LHCN-M2 (cell line): ENCODE results near the gene TLE3. TPM values are rescaled to one million over a fixed set of nuclear protein-coding genes. Genes with fewer than 3 reads are reported as not detected.
"Not testable (repeated sequence)": the region's sequence is repeated elsewhere in the genome, so short reads cannot be mapped to it uniquely, and the experiment has no call there.

Experiments used
- DNase-seq: peaks from one replicate; pipeline ENCODE4 v3.0.0-alpha.2; 2012; ENCODE audit warnings: low read depth
- total RNA-seq: library from RNA; depleted of rRNA; stranded (reverse); fragments of >200 nt; gene quantifications from 2 replicates; pipeline ENCODE4 v1.2.3, GENCODE V29; 2014

TLE3 gene
- total RNA-seq, 1 experiment from 2014 or later, result 22.3 TPM

DNA sequence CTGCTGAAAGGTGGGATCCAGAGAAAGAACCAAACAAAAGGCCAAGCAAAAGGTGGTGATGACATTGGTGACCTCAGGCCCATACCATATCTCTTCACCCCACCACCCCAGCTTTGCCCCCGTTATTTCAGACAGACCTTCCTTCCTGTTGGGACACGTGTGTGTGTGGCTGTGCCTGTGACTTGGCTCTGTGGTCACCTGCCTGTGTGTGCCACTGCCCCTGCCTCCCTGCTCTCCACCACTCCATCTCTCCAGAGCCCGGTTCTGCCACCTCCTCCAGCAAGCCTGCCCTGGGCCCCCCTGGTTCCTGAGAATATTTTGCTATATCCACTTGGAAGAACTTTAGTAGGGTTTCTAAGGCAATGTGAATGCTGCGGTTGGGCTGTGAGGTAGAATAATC lies 28.6 kb upstream of the TLE3 start:
- DNase-seq, result no peak

DNA sequence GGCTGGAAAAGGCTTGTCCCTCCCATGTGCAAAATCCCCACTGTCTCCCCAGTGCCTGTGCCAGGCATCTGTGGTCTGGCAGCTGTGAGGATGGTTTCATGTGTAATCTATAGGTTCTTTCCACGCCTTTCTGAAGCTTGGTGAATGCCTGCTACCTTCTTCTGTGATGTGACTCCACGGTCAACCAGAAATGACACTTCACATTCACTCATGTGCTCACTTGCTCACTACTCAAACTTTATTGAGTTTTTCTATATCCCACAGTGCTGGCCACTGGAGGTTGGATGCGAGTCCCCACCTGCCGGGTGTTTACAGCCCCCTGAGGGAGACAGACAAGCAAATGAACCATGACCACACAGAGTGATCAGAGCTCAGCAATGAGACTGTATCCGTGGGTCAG lies 27.9 kb upstream of the TLE3 start:
- DNase-seq, result no peak

DNA sequence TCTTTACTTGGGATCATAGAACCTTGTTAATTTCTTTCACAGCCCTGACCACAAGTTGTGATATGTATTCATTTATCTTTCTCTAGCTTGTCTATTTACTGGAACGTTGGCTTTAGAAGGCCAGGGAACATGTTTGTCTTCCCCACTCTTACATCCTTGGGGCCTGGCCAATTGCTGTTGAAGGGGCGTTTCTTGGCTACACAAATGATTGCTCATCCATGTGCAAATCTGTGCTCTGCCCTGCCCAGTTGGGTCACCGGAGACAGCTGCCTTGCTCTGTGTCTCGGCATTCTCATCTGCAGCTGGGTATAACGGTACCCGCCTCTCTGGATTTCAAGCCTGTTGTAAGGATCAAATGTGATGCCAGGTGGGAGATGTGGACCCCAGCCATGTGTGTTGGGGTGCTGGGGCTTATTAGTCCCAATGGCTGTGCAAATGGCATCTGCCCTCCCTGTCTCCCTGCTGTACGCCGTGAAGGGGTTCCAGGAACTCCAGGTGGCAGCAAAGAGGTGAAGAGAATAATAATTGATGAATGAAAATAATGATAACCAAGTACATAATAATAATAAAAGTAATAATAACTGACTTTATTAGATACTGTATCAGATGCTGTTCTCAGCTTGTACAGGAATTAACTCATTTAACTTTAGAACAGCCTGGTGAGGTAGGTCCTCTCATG lies 24.0 kb upstream of the TLE3 start:
- DNase-seq, result peak; percentile 90

DNA sequence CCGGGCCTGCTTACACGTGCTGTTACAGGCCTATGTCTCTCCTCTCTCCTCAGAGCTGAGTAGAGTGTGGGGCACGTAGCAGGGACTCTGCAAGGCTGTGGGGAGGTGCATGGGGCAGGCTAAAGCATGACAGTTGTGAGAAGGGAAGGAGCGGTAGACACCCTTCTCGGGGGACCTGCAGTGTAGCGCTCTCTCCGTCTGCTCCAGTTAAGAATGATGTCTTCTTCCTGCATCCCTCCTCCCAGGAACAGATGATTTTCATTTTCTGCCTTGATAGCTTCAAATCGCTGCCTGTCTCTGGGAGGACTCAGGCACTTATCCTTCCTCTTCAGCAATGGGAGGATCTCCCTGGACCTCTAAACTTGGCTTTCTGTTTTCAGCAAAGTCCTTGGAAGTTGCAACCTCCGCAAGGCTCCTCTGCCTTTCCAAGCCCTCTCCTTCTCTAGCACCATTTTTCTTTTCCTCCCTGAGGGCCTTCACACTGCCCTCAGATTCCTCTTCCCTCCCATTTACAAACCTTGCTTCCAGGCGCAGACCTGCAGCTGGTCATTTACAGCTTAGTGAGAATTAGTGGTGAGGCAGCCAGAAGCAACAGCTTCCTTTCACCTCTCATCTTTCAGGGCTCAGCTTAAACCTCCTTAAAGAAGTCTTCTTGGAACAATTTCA lies 23.4 kb upstream of the TLE3 start:
- no peak for DNase-seq

DNA sequence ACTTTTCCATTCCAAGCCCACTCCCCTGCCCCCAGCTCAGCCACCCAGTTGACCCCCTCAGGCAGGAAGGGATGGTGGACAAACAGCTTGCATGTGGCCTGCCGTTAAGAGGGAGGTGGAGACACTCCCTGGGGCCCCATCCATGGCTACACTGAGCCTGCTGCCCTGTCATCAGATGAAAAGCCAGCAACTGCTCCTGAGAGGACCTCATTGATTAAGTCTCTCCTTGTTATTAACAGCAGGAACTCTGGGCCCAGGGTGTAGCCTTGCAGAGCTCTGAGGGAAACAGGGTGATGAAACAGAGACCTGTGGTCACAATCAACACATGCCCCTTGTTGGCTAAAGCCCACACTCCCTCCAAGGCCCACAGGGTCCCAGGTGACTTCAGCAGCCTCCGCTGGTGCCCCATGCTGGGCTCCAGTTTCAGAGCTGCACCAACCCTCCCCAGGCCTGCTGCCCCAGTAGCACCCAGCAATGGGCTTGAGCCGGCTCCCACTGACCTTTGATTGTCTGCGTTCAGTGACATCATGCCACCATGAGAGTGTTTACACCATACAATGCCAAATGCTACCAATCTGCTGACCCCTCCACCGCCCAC lies 22.3 kb upstream of the TLE3 start:
- DNase-seq, result no peak

DNA sequence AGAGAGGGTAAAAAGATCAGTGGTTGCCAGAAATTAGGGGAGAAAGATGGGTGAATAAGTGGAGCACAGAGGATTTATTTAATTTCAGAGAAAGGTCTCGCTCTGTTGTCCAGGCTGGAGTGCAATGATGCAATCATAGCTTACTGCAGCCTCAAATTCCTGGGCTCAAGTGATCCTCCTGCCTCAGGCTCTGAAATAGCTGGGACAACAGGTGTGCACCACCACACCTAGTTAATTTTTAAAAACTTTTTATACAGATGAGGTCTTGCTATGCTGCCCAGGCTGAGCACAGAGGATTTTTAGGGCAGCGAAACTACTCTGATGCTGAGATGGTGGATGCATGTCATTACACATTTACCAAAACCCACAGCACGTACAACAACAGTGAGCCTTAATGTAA lies 20.9 kb upstream of the TLE3 start:
- DNase-seq, result no peak

DNA sequence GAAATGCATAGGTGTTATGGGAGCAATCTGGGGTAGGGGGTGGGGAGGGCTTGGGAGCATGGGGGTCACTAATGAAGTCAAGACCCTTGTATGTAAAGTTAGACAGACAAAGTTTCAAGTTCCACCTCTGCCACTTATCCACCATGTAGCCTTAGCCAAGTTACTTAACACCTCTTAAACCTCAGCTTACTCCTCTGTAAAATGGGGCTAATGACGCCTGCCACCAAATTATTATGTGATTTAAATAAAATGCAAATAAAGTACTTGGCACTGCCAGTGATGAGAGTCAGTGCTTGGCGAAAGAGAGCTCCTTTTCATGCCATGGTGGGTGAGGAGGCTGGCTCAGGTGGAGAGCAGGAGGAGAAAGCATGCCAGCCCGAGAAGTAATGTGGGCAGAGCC lies 18.6 kb upstream of the TLE3 start:
- no peak for DNase-seq

DNA sequence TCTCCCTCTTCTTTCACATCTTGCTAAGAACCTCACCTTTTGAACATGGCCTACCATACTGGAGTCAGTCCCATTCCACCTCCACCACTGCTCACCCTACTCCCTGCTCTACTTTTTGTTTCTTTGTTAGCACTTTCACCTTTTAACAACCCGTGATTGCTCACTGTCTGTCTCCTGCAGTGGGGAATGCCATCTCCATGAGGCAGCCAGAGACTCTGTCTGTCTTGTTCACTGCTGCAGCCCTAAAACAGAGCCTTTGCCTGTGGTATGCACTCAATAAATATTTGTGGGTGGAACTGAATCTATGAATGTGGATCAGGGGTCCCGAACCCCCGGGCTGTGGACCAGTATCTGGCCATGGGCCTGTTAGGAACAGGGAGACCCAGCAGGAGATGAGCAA lies 16.5 kb upstream of the TLE3 start:
- no peak for DNase-seq

DNA sequence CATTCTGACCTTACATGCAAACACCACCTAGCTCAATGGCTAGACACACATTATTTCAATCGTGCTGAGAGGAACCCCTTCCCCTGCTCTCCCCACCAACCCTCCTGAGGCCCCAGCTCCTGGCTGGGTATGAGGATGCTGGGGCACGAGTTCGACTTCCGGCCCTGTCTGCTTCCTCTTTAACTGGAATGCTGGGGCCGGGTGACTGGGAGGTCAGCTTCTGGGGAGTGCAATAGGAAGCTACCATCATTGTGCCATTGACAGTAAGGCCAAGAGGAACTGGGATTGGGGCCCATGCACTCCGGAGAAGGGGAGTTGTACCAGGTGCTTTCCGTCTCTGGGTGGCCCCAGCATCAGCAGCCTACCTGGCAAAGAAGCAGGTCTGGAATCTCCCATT lies 15.6 kb upstream of the TLE3 start:
- DNase-seq, result no peak

DNA sequence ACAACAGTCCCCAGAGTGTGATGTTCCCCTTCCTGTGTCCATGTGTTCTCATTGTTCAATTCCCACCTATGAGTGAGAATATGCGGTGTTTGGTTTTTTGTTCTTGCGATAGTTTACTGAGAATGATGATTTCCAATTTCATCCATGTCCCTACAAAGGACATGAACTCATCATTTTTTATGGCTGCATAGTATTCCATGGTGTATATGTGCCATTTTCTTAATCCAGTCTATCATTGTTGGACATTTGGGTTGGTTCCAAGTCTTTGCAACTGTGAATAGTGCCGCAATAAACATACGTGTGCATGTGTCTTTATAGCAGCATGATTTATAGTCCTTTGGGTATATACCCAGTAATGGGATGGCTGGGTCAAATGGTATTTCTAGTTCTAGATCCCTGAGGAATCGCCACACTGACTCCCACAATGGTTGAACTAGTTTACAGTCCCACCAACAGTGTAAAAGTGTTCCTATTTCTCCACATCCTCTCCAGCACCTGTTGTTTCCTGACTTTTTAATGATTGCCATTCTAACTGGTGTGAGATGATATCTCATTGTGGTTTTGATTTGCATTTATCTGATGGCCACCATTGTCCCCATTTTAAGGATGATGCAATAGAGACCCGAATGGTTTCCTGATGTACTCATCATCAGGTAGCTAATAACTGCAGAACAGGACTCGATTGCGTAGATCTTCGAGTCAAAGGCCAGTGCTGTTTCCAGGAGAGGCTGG lies 15.0 kb upstream of the TLE3 start:
- DNase-seq, result not testable (repeated sequence)

DNA sequence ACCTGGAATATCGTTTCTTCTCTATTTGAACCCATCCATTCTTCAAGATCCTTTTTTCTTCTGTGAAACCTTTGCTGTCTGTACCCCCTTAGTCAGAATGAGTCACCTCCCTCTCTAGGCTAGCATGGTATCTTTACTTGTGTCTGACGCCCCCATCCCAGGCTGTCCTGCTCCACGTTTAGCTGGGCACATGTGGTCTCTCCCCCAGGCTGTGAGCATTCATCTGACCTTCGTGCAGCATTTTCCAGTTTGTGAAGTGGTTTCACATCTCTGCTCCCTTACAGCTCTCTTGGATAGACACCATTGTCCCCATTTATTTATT lies 14.3 kb upstream of the TLE3 start:
- peak; percentile 47 for DNase-seq

DNA sequence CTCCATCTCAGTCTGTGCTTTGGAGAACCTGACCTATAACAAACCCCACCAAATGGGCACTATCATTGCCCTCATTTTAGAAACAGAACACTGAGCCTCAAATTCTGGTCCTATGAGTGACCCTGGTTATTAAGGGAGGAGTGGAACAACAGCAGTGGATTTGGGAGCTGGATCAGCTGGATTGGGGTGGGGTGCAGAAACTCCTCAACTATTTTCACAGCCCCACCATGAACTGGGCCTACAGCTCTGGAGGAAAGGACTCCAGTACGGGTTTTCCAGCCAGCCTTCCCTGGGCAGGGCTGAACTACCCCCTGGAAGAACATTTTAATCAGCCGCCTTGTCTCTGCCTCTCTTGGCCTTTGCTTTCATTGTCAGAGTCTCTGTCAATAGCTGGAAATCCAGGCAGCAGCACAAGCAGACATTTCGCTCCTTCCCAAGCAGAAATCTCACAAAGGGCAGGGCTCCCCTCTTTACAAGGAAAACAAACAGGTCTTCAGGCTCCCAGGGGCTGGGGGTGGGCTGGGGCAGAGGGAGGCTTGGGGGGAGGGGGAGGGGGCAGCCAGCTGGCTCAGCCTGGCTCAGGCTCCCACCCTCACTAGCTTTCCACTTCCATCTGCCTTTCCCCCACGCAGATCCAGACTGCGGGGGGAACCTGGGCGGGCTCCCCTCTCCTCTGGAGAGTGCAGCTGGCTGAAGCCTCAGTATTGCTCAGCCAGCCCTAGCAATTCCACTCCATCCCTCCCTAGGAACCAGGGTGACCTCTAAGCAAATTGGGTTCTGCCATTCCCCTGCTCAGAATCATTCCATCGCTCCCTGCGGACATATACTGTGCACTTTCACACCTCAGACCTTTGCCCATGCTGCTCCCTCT lies 13.7 kb upstream of the TLE3 start:
- DNase-seq, result peak; percentile 84

DNA sequence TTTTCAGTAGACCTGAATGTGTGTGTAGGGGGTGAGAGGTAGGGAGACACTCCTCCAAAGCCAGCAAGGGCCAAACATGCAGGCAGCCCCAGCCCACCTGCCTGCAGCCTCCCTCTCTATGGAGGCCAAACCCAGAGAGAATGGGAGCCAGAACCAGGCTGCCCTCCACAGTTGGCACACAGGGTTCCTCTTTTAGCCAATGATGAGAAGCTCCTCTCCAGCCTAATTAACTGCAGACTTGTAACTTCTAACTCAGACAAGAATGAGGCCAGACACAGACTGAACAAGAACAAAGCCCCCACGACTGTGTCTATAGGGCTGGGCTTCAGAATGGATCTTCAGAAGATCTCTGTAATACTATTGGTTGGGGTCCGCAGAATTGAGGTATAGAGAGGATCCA lies 12.3 kb upstream of the TLE3 start:
- DNase-seq, result no peak

DNA sequence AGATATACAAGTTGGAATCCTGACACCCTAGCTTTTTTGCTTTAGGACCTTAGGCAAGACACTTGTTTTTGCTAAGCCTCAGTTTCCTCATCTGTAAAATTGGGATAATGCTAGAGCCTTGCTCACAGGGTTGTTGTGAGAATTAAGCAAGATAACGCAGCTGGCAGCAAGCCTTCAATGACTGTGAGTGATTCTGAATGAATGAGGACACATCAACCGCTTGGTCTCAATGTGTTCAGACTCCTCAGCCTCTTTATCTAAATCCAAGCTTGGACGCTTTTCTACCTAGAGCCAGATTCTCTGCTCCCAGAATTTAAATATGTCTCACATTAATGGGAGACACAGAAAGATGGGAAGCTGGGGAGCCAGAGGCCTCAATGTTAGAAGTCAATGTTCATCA lies 11.8 kb upstream of the TLE3 start:
- DNase-seq, result no peak

DNA sequence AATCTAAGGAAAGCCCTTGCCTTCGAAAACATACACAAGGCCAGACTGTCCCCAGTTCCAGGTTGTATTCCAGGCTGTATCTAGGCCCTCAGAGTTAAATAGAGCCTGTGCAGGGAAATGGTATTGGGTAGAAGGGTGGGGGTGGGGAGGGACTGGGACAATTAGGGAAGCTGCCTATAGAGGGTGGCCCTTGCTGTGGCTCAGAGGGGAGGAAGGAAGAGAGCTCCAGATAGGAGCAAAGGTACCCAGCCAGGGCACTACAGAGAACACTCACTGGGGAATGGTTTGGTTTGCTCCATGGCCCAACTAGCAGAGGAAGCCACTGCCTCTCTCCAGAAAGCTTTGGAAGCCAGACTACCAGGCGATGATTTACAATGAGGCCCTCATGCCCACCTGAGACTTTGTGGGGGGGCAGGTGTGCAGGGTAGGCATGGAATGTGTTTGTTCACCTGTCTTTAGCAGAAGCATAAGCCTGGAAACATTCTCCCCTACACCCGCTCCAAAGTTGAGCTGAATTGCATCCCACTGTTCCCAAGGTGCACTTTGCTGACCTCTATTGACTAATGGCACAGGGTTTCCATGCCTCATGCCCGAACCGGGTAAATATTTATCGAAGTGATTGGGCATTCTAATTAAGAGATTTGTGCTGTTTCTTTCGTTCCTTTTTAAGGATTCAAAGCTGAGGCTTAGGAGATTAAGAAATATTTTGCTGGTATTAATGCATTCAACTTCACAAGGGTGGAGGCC lies 6.3 kb upstream of the TLE3 start:
- no peak for DNase-seq

DNA sequence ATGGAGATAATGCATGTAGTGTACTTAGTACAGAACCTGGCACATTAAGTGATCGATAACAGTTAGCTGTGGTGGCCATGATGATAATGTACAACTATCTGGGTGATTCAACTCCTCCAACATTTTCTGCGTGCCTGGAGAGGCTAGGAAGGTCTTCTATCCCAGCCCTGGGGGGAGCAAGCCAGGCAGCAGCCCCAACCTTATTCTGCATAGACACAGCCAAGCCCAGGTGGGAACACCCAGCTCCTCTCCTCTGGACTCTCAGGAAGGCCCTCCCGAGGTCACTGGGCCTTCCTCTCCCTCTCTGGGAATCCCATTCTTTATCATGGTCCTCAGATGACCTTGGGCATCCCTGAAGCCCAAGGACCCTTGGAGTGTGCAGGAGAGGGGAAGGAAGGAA lies 5.1 kb upstream of the TLE3 start:
- no peak for DNase-seq

DNA sequence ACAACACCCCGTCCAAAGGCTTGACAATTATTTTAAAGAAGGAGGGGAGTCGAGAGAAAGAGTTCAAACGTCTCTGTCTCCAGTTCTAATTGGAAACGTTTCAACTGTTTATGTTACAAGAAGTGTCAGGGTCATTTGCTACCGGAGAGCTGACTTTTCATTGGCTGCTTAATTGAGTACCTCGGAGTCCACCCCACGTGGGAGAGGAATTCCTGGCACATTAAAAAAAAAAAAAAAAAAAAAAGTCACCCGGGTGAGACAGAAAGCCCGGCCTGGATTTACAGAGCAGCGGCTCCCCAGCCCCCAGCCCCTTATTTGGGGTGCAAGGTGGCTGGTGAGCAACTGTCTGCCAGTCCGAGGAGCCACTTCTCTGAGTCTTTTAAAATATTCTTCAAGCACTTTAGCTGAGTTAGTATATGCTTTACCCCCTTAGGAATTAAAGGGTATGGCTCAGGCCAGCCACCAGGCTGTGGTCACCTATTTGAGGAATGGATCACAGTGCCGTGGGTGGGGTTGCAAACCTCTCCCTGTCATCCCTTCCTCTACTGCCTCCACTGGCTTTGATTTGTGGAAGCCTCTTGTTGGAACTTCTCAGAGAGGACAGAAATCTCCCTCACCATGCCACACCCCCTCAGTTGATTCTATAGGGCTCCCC lies 3.9 kb upstream of the TLE3 start:
- DNase-seq, result peak; percentile 89

DNA sequence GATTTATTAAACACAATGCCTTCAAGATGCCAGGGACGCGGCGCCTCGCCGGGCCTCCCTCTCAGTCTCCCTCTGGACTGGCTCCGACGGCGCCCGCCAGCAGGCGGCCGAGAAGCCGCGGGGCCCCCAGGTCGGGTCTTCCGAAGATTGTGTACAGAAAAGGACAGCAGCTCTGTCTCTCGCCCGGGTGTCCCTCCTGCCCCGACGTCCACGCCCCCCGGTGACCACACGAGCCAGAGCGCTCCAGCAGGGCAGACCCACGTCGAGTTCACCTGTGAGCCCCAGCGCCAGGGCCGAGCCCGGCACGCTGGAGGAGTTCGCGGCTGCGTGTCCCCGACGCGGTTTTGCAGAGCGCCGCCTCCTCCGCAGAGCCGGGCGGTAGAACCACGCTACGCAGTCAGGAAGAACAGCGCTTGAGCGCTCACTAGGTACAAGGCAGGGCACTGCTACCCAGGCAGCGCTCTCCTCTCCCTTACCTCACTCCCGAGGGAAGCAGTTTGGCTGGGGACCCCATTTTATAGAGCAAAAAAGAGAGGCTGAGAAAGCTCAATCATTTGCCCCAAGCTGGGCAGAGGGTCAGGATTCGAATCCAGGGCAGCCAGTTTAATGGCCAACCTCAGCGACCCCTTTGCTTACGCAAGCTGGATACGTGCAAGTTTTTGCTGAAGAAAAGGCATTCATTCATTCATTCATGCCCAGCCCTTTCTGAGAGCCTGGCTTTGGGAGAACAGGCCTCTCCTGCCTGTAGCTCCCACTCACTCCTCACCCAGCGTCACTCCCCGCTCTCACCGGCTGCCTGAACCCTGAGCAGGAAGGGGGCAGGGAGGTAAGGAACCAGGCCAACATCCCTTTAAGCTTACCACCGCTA lies 3.0 kb upstream of the TLE3 start:
- DNase-seq, result no peak

DNA sequence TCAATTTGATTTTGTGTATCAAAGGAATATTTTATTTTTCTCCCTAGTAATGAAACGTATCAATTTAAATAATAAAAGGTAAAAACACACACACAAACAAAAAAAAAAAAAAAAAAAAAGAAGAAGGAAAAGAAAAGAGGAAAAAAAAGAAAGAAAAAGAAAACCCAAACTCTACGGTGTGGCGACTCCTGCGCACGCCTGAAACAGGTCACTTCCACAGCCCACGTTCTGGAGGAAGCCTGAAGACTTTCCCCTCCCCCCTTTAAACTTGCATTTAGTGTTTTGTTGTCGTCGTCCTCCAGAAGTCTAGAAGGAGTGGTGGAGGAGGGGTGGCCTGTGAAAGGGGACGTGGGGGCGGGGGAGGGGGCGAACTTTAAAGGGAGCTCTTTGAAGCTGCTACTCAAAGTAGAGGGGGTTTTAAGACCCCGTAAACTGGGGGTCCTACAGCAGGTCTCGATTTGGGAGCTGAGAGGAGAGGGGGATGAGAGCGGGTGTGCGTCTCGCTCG lies 2.3 kb upstream of the TLE3 start:
- no peak for DNase-seq
